Measurements from ENCODE around the gene SCUBE3.

- TF ChIP-seq, protein P1, sequence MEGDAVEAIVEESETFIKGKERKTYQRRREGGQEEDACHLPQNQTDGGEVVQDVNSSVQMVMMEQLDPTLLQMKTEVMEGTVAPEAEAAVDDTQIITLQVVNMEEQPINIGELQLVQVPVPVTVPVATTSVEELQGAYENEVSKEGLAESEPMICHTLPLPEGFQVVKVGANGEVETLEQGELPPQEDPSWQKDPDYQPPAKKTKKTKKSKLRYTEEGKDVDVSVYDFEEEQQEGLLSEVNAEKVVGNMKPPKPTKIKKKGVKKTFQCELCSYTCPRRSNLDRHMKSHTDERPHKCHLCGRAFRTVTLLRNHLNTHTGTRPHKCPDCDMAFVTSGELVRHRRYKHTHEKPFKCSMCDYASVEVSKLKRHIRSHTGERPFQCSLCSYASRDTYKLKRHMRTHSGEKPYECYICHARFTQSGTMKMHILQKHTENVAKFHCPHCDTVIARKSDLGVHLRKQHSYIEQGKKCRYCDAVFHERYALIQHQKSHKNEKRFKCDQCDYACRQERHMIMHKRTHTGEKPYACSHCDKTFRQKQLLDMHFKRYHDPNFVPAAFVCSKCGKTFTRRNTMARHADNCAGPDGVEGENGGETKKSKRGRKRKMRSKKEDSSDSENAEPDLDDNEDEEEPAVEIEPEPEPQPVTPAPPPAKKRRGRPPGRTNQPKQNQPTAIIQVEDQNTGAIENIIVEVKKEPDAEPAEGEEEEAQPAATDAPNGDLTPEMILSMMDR (IDR thresholded peaks at IDR 0.05): no peak
- no peak for TF ChIP-seq POLR2A (IDR thresholded peaks at IDR 0.05)
Measured at GRCh38 chr6:35243386-35243958, 29.7 kb downstream of the SCUBE3 start.

Measured in body of pancreas (tissue), 4 donors.